PFSK-1 (cell line): ENCODE results near the gene USP36.
A peak's percentile ranks its signal among the peaks of the same experiment; 100 is the strongest.

Experiments
- POLR2AphosphoS5 ChIP-seq: IDR thresholded peaks from 2 replicates; pipeline ENCODE4 v1.6.1; 2012; ENCODE audit warnings: low read depth, mild to moderate bottlenecking, control low read depth, low read length, moderate library complexity
- SIN3A ChIP-seq: IDR thresholded peaks from 2 replicates; pipeline ENCODE4 v1.6.1; 2012; ENCODE audit warnings: mild to moderate bottlenecking, low read length, moderate library complexity, borderline replicate concordance; ENCODE audit not compliant: insufficient read depth
- TAF1 ChIP-seq: IDR thresholded peaks from 2 replicates; pipeline ENCODE4 v1.6.1; 2012; ENCODE audit warnings: low read length, control low read depth, borderline replicate concordance; ENCODE audit not compliant: insufficient read depth
- TF ChIP-seq, protein P1 (sequence below), 2 experiments: IDR thresholded peaks; 2 replicates each; pipeline versions ENCODE4 v1.6.1 to v1.8.0; 2011 to 2012; ENCODE audit warnings: low read depth in 2 of 2, low read length in 2 of 2, control low read depth in 1 of 2, inconsistent platforms in 1 of 2, mild to moderate bottlenecking in 1 of 2, moderate library complexity in 1 of 2; ENCODE audit not compliant: insufficient read depth in 1 of 2

GRCh38 chr17:78862073-78863023 lies 21.7 kb upstream of the USP36 start:
- TF ChIP-seq, protein P1, sequence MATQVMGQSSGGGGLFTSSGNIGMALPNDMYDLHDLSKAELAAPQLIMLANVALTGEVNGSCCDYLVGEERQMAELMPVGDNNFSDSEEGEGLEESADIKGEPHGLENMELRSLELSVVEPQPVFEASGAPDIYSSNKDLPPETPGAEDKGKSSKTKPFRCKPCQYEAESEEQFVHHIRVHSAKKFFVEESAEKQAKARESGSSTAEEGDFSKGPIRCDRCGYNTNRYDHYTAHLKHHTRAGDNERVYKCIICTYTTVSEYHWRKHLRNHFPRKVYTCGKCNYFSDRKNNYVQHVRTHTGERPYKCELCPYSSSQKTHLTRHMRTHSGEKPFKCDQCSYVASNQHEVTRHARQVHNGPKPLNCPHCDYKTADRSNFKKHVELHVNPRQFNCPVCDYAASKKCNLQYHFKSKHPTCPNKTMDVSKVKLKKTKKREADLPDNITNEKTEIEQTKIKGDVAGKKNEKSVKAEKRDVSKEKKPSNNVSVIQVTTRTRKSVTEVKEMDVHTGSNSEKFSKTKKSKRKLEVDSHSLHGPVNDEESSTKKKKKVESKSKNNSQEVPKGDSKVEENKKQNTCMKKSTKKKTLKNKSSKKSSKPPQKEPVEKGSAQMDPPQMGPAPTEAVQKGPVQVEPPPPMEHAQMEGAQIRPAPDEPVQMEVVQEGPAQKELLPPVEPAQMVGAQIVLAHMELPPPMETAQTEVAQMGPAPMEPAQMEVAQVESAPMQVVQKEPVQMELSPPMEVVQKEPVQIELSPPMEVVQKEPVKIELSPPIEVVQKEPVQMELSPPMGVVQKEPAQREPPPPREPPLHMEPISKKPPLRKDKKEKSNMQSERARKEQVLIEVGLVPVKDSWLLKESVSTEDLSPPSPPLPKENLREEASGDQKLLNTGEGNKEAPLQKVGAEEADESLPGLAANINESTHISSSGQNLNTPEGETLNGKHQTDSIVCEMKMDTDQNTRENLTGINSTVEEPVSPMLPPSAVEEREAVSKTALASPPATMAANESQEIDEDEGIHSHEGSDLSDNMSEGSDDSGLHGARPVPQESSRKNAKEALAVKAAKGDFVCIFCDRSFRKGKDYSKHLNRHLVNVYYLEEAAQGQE (IDR thresholded peaks at IDR 0.05; ENCODE audit: insufficient read depth in 1 of 2, low read depth in 2 of 2, low read length in 2 of 2), result no peak
- peak; percentile 69; the same call in 1 of the 2 replicates for TF ChIP-seq TAF1
- TF ChIP-seq POLR2AphosphoS5, result 0 out of 2 replicates have a peak, but pooled peaks have one; percentile 31
- TF ChIP-seq SIN3A, result no peak; the same call in 1 of the 2 replicates
